SK-N-SH treated with all-trans-retinoic acid at 6 μM for 48 hours (cell line): Measurements from ENCODE around the gene FMOD.
A peak's percentile ranks its signal among the peaks of the same experiment; 100 is the strongest.

ENCODE experiments used
- ATAC-seq: fragments of 200-7000 bp; cut with Tn5 transposase; 3 replicates; pipeline ENCODE4 v1.9.1; 2020; ENCODE audit warnings: mild to moderate bottlenecking, moderate library complexity
- CSRNP3 ChIP-seq: fragments of 250-450 bp; sonication (Bioruptor Pico); IDR thresholded peaks from 2 replicates; pipeline ENCODE4 v1.5.1; 2021; ENCODE audit warnings: mild to moderate bottlenecking, moderate library complexity
- ESRRG ChIP-seq: fragments of 250-450 bp; sonication (Bioruptor Pico); IDR thresholded peaks from 2 replicates; pipeline ENCODE4 v1.6.1; 2021; ENCODE audit warnings: mild to moderate bottlenecking
- GLIS3 ChIP-seq: fragments of 250-450 bp; sonication (Bioruptor Pico); IDR thresholded peaks from 2 replicates; pipeline ENCODE4 v1.5.0; 2020; ENCODE audit warnings: mild to moderate bottlenecking, moderate library complexity
- ISL1 ChIP-seq: fragments of 250-450 bp; sonication (Bioruptor Pico); IDR thresholded peaks from 2 replicates; pipeline ENCODE4 v2.1.2; 2022; ENCODE audit warnings: mild to moderate bottlenecking, moderate library complexity
- OSR1 ChIP-seq: fragments of 250-450 bp; sonication (Bioruptor Pico); IDR thresholded peaks from 2 replicates; pipeline ENCODE4 v1.8.0; 2022; ENCODE audit warnings: moderate library complexity, mild to moderate bottlenecking, inconsistent platforms
- PATZ1 ChIP-seq: fragments of 250-450 bp; sonication (Bioruptor Pico); IDR thresholded peaks from 2 replicates; pipeline ENCODE4 v1.8.0; 2020; ENCODE audit warnings: mild to moderate bottlenecking, moderate library complexity, borderline replicate concordance
- POU6F1 ChIP-seq: fragments of 250-450 bp; sonication (Bioruptor Pico); IDR thresholded peaks from 2 replicates; pipeline ENCODE4 v1.8.0; 2021; ENCODE audit warnings: low read depth, mild to moderate bottlenecking, moderate library complexity, borderline replicate concordance
- PPARA ChIP-seq: fragments of 250-450 bp; sonication (Bioruptor Pico); IDR thresholded peaks from 2 replicates; pipeline ENCODE4 v1.5.0; 2020; ENCODE audit warnings: mild to moderate bottlenecking, borderline replicate concordance
- RARB ChIP-seq: fragments of 250-450 bp; sonication (Bioruptor Pico); IDR thresholded peaks from 2 replicates; pipeline ENCODE4 v1.8.0; 2021; ENCODE audit warnings: mild to moderate bottlenecking, moderate library complexity
- SNAI2 ChIP-seq: fragments of 250-450 bp; sonication (Bioruptor Pico); IDR thresholded peaks from 2 replicates; pipeline ENCODE4 v1.5.0; 2020; ENCODE audit warnings: mild to moderate bottlenecking, moderate library complexity
- TCF4 ChIP-seq: fragments of 250-450 bp; sonication (Bioruptor Pico); IDR thresholded peaks from 2 replicates; pipeline ENCODE4 v1.8.0; 2021; ENCODE audit warnings: mild to moderate bottlenecking, moderate library complexity, borderline replicate concordance
- TOX ChIP-seq: fragments of 250-450 bp; sonication (Bioruptor Pico); IDR thresholded peaks from 2 replicates; pipeline ENCODE4 v1.8.0; 2021; ENCODE audit warnings: mild to moderate bottlenecking, moderate library complexity, borderline replicate concordance
- TSHZ2 ChIP-seq: fragments of 250-450 bp; sonication (Bioruptor Pico); IDR thresholded peaks from 2 replicates; pipeline ENCODE4 v1.5.0; 2020; ENCODE audit warnings: mild to moderate bottlenecking, moderate library complexity
- ZFP3 ChIP-seq: fragments of 250-450 bp; sonication (Bioruptor Pico); IDR thresholded peaks from 2 replicates; pipeline ENCODE4 v1.5.0; 2020; ENCODE audit warnings: mild to moderate bottlenecking, moderate library complexity
- ZFP30 ChIP-seq: fragments of 450-650 bp; formaldehyde crosslinking; IDR thresholded peaks from 2 replicates; pipeline ENCODE4 v1.5.0; 2022; ENCODE audit warnings: mild to moderate bottlenecking, moderate library complexity
- ZNF565 ChIP-seq: fragments of 450-650 bp; formaldehyde crosslinking; conservative IDR thresholded peaks from 2 replicates; pipeline ENCODE4 v1.5.0; 2020; ENCODE audit warnings: low read depth, mild to moderate bottlenecking, moderate library complexity
- ZNF70 ChIP-seq: fragments of 450-650 bp; formaldehyde crosslinking; IDR thresholded peaks from 2 replicates; pipeline ENCODE4 v1.5.0; 2020; ENCODE audit warnings: mild to moderate bottlenecking, moderate library complexity
- ZNF8 ChIP-seq: fragments of 450-650 bp; formaldehyde crosslinking; IDR thresholded peaks from 2 replicates; pipeline ENCODE4 v1.5.0; 2020; ENCODE audit warnings: mild to moderate bottlenecking, moderate library complexity
- TF ChIP-seq, protein P1 (sequence below): fragments of 250-450 bp; sonication (Bioruptor Pico); IDR thresholded peaks from 2 replicates; pipeline ENCODE4 v1.5.1; 2020; ENCODE audit warnings: low read depth, mild to moderate bottlenecking, moderate library complexity

Gene FMOD

DNA sequence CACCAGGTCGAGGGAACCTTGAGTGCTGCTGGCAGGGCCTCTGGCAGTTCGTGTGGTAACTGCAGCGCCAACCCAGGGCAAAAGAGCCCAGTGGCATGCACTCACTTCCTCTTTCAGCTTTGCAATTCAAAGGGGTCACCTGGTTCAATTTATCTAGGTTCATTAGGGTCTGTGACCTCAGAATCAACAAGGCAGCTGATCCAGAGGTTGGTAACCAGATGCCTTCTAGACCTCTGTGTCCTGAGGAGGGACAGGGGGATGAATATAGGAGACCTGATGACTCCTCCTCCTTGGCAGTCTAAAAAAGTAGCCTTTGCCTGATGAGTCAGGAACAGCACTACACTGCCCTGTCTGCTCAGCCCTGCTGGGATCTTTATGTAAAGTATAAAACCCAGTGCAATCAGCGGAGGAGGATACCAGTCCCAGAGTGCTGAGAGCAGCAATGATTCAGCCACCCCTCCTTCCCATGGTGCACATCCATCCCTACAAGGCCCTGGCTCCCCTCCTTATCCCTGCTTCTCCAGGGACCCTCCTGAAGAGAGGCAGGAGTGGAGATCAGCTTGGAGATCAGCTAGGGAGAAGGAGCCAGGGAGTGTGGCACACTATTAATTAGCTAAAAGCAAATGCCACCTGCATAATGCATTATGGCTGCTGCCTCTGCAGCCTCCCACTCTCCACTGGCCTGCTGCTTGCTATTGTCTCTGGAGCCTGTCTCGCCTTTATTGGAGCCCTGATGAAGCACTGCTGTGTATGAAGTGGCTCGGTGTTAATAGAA lies 11.2 kb upstream of the FMOD start:
- peak; percentile 42 for ATAC-seq
- no peak for TF ChIP-seq TSHZ2 (CRISPR knock-in tag)

- ATAC-seq: no peak
- no peak for TF ChIP-seq ZFP30
- no peak for TF ChIP-seq RARB
- TF ChIP-seq ESRRG: no peak
- no peak for TF ChIP-seq CSRNP3 (CRISPR knock-in tag)
- no peak for TF ChIP-seq ZNF8 (CRISPR knock-in tag)
- TF ChIP-seq POU6F1 (CRISPR knock-in tag): no peak
- TF ChIP-seq TOX (CRISPR knock-in tag): no peak
- TF ChIP-seq ISL1 (CRISPR knock-in tag): no peak
- TF ChIP-seq PATZ1 (CRISPR knock-in tag): no peak
- no peak for TF ChIP-seq ZFP3 (CRISPR knock-in tag)
- TF ChIP-seq GLIS3 (CRISPR knock-in tag): no peak
- no peak for TF ChIP-seq TSHZ2 (CRISPR knock-in tag)
- TF ChIP-seq, protein P1, sequence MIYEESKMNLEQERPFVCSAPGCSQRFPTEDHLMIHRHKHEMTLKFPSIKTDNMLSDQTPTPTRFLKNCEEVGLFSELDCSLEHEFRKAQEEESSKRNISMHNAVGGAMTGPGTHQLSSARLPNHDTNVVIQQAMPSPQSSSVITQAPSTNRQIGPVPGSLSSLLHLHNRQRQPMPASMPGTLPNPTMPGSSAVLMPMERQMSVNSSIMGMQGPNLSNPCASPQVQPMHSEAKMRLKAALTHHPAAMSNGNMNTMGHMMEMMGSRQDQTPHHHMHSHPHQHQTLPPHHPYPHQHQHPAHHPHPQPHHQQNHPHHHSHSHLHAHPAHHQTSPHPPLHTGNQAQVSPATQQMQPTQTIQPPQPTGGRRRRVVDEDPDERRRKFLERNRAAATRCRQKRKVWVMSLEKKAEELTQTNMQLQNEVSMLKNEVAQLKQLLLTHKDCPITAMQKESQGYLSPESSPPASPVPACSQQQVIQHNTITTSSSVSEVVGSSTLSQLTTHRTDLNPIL (CRISPR knock-in tag): no peak
- TF ChIP-seq ZNF70 (CRISPR knock-in tag): no peak
- no peak for TF ChIP-seq PPARA (CRISPR knock-in tag)
- no peak for TF ChIP-seq TCF4 (CRISPR knock-in tag)
- TF ChIP-seq ZNF565 (CRISPR knock-in tag): no peak
- no peak for TF ChIP-seq OSR1
- TF ChIP-seq SNAI2 (CRISPR knock-in tag): no peak
Observed at GRCh38 chr1:203360547-203361185, 9.7 kb upstream of the FMOD start.
